ENCODE measurements around the gene ATP2B2.

ATP2B2 gene

DNA sequence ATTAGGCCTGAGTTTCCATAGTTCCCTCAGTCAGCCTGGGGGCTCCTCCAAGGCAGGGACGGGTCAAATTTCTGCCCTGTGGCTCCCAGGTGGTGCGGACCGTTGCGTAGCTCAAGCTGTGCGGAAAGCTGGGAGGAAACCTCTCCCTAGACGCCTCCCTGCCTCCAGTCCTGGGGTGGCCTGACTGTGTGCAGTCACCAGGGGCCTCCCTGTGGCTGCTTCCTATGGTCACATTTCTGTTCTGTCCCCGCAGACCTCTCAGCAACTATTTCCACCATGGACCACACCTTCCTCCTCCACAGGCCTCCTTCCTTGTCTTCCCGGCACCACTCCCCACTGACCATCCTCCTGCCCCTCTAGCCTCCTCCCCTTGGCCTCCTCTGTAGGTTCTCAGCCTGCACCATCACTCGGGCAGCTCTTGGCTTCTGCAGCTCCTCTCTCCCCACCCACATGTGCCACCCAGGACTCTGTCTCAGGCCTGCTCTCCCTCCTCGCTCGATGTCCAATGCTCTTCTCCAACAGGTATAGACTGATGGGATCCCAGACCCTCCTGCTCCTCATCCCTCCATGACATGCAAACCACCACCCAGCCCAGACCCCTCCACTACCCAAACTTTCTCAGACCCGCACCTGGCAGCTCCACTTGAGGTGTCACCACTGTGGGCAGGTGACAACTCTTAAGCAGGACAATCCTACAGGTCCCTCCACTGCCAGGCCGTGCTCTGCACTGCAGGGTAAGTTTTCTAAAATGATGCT, 157.6 kb downstream of the ATP2B2 start:
- no peak for DNase-seq (ENCODE audit: low read depth, low spot score)

DNA sequence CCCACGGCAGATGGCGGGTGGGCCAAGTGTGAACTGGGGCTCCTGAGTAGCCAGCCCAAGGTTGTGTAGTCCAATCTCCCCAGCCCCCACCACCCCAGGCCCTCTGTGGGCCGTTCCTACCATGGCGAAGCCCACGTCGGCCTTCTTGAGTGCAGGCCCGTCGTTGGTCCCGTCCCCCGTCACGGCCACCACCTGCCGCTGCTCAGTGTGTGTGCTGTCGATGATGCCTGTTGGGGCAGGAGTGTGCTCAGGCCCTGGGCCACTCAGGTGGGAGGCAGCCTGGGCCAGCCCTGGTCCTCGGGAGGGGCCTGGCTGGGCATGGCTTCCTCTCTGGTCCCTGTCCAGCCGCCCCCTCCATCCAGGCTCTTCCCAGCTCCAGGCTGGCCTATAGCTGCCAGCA, 159.5 kb downstream of the ATP2B2 start:
- no peak for DNase-seq (ENCODE audit: low read depth, low spot score)

DNA sequence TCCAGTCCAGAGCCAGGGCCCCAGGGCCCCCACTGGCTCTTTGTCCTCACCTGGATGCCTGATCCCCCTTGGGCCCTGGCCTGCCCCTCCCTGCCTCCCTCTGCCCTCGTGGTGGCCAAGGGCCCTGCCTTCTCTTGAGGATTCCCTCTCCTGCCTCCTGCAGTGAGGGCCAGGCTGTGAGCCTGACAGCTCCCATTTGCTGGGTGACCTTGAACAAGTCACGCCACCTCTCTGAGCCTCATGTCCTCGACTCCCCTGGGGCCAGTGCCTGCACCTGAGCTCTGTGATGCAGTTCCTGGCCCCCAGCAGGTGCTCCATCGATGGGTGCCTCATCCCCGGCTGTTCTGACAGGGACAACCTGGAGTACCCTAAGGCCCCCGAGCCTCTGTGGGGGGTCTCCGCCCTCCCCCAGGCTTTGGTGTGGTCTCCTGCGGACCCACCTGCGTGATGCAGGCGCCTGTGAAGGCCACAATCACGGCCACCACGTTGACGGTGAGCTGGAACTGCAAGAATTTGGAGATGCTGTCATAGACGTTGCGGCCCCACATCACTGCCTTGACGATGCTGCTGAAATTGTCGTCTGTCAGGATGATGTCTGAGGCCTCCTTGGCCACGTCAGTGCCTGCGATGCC, 160.3 kb downstream of the ATP2B2 start:
- no peak for DNase-seq (ENCODE audit: low read depth, low spot score)

DNA sequence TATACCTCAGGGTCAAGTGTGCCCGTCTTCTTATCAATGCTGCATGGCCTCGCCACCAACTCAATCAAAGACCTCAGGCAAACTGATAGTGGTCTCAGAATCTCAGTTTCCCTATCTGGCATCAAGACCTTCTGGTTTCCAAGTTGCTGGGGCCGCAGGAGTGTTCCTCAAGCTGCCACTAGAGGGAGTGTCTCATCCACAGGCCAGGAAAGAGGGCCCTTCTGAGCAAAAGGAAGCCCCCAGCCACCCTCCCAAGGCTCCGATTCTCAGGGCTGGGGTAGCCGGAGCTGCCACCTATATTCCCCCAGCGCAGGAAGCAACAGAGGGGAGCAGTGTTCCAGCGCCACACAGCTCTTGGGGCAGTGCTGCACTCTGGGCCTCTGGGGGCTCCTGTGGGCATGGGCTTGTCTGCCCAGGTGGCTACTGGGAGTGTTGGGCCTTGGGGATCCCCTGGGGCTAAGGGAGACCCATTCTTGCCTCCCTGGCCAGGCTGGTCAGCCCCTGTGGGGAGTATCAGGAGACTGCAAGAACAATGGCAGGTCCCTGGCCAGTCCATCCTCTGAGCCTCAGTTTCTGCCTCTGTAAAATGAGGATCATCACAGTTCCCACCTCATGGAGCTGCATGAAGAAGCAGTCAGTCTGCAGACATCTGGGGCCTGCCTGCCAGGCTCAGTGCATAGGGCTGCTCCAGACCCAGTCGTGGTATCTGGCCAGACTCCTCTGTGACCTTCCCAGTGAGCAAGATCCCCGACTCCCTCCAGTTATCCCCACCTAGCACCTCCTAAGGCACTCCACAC, 161.0 kb downstream of the ATP2B2 start:
- no peak for DNase-seq (ENCODE audit: low read depth, low spot score)

DNA sequence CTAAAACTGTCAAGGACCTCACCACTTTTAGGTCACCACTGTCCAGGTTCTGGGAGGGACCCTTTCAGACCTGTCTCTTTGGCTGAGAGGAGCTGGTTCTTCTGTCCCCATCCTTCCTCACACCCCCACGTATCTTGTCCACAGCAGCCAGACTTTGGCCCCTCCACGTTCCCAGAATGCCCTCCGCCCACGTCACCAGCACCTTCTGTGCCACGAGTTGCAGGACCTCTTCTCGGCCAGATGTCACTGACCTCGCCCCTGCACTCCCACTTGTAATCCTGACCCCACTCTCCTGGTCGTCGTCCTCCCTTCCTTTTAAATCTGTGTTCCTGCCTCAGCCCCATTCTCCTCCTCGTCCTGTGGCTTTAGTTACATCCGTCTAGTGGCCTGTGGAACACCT, 161.9 kb downstream of the ATP2B2 start:
- DNase-seq (ENCODE audit: low read depth, low spot score), result no peak

DNA sequence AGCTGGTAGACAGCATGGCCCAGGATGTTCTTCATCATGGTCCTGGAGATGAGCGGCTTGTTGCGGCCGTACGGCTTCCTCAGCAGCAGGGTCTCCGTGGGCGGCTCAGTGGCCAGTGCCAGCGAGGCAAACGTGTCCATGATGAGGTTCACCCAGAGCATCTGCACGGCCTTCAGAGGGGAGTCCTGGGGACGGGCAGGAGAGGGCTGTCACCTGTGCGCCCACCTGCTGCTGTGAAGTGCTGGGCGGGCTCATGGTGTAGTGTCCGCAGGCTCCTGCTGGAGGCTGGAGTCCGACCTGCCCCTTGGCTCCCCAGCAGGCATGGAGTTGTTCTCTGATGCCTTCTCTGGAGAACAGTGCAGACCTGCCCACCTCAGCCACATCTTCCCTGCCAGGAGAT, 162.6 kb downstream of the ATP2B2 start:
- no peak for DNase-seq (ENCODE audit: low read depth, low spot score)

DNA sequence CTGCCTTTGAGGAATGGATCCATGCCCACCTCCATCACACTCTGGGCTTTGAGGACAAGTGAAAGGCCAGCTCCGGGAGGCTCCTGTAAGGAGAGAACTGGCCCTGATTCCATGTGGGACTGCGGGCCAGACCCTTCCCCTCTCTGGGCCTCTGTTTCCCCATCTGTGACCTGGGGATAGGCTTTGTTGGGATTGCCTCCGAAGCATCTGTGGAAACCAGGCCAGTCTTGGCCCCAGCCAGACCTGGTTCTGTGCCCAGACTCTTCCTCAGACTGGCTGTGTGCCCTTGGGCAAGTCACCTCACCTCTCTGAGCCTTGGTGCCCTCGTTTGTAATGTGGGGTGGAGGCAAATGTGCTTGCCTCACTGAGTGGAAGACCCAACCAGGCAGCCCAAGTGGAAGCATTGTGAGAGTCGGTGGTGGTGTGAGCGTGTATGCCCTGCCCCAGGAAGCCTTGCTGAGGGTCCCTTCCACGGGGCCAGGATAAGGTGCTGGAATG, 163.4 kb downstream of the ATP2B2 start:
- no peak for DNase-seq (ENCODE audit: low read depth, low spot score)

DNA sequence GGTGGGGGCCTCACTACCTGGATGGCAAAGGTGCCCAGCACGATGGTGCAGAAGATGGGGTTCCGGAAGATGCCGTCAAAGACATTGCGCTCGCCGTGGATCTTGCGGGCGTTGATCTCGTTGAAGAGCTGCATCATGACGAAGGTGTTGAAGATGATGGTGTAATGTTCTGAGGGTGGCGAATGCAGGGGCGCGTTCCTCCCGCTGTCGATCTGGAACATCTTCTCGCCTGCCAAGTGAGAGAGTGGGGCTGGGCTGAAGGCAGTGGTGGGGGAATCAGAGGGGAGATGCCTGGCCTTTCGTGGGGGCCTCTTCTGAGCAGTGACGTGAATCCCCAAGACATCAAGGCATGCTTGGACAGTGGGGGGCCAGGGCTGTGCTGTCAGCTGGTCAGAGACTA, 164.9 kb downstream of the ATP2B2 start:
- no peak for DNase-seq (ENCODE audit: low read depth, low spot score)

DNA sequence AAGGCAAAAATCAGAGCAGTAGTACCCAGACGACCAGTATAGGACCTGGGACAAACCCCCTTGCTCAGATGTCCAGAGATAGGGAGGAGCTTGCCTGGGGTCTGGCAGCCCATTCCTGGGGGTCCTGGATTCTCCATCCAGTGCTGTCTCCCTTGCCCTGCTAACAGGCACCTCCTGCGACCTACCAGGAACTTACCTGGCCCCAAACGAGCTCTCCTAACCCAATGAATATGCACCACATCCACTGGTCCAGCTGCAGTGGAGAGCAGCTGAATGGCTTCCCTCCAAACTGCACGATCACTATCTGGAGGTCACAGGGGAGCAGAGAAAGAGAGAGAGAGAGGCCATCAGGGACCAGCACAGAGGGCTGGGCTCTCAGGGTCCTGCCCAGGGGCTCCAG, 165.3 kb downstream of the ATP2B2 start:
- no peak for DNase-seq (ENCODE audit: low read depth, low spot score)

DNA sequence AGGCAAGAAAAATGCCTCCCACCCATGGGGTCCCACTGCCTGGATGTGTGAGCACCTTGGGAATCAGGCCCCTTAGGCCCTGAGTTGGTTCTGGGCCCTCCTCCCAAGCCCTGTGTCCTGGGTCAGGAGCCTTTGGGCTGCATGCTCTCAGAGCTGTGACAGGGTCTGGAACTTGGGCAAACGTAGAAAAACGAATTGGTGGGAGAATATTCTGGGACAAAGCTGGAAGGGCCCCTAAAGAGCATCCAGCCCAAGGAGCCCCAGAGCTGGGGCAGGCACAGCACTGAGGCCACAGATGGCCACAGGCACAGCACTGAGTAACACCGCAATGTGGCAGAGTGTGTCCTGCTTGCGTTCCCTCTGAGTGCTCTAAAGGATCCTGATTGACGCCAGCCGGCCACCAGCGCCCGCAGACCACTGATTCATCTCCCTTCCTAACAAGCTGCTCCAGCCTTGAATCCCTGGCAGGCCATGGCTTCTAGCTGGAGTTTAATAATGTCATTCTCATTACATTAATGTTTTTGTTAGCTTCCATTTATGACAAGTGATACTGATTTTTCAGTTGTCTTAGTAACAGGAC, 165.9 kb downstream of the ATP2B2 start:
- DNase-seq (ENCODE audit: low read depth, low spot score), result no peak

DNA sequence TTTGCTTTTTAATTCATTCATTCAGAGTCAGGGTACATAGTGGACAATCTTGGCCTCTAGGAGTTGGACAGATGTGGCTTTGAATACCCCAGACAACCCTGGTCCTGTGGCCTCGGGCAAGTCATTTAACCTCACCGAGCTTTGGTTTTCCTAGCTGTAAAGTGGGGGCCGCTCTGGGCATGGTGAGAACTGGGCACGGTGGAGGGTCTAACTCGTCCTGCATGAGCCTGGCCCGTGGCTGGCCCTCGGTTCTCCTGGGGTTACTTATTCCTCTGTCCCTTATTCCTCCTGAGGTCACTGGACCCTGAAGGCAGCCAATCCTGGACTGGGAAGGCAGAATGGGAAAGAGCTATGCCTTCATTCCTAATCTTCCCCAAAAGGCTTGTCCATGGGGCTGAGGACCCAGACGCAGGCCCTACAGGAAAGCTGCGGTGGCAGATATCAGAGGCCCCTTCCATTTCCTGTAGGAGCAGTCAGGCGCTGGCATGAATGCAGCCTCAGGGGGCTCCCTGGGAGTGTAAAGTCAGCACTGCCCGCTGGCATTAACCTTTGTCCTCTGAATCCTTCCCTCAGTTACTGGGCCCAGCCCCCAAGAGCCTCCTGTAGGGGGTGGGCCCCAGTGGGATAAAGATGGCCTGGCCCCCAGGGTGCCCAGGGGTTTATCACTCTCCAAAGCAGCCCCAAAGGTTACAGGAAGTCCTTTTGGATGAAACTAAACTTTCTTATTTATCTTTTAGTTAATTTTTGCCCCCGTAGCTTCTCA, 166.6 kb downstream of the ATP2B2 start:
- DNase-seq (ENCODE audit: low read depth, low spot score), result no peak

DNA sequence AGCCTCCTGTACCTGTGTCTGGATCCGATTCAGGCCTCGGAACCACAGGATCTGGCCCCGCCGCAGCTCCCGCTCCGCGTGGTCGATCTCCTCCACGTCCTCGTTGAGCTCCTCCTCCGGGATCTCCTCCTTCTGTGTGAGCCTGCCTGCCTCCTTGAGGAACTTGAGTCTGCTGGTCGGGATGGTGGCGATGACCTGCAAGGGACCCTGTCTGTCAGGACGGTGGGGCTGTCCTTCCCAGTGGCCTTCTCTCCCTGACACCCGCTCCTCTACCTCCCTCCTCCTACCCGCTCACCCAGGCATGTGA, 167.3 kb downstream of the ATP2B2 start:
- no peak for DNase-seq (ENCODE audit: low read depth, low spot score)

DNA sequence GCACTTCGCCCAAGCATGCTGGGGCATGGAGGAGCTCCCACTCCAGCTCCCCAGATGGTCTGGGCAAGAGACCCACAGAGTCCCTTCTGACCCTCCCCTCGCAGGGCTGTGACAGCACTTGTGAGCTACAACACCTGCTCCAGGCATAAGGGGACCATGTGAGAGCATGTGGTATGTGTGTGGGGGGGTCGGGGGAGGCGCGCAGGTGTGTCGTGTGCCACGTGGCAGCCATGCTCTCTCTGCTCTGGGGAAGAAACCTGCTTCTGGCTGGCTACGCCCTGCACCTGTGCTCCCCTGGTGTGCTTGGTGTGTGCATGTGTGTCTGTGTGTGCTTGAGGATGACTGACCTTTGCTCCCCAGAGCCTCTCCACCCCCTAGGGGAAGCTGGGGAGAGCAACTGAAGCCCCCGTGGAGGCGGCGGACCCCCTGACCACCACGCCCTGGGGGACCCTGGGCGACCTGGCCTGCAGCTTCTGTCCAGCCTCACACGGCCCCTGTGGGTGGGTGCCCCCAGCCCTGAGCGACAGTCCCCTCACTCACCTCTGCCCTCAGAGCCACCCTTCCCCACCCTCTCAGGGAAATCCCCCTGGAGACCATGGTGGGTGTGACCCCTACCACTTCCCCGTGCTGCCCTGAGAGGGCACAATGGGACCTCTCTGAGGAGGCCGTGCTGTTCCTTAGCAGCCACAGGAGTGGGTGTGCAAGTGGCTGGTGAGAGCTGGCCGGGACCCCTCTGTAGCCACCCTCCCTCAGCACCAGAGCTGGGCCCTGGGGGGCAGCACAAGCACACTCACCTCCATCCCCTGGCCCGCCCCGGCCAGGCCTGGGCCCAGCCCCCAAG, 167.8 kb downstream of the ATP2B2 start:
- no peak for DNase-seq (ENCODE audit: low read depth, low spot score)

DNA sequence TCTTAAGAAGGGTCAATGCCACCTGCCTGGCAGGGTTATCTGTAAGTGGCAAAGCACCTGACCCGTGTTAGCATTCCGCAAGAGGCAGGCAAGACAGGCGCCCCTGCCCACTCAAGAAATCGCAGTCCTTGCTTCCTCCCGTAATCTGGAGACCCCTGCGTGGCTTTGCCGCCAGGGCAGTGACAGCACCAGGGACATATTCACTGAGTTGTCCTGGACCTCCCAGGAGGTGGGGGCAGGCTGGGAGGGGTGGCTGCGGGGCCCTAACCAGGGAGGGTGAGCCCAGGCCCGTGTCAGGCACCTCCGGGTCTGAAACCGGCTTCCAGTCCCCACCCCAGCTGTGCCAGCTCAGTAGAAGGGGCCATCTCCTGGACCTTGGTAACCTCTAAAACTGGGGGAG, 168.6 kb downstream of the ATP2B2 start:
- DNase-seq (ENCODE audit: low read depth, low spot score), result no peak

DNA sequence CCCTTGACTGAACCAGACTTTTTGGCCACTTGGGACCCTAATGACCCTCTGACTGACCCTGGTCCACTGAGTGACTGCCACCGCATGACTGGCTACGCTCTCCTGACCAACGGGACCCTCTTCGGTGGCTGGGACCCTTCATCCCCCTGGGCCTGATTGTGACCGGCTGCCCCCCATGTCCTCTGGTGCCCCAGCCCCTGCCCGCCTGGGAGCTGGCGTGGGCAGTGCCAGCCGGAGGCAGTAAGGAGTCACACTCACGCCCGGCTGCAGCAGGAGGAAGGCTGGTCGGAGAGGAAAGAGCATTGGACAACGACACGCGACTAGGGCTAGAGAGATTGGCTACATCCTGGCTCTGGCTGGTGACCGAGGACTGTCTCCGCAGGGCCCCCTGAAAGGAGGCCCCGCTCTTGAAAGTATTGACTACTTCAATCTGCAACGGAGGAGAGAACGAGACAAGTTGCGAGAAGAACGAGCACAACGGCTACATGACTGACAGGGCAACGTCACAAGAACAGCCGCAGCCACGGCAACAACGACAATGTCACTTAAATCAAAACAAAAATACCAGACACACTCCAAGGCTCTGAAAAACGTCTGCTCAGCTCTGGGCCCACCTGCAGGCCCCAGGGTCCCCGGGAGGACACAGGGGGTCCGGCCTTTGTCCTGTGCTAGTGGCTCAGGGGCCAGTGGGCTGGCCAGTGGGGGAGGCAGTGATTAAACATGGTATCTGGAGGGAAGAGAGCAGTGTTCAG, 169.3 kb downstream of the ATP2B2 start:
- no peak for DNase-seq (ENCODE audit: low read depth, low spot score)

DNA sequence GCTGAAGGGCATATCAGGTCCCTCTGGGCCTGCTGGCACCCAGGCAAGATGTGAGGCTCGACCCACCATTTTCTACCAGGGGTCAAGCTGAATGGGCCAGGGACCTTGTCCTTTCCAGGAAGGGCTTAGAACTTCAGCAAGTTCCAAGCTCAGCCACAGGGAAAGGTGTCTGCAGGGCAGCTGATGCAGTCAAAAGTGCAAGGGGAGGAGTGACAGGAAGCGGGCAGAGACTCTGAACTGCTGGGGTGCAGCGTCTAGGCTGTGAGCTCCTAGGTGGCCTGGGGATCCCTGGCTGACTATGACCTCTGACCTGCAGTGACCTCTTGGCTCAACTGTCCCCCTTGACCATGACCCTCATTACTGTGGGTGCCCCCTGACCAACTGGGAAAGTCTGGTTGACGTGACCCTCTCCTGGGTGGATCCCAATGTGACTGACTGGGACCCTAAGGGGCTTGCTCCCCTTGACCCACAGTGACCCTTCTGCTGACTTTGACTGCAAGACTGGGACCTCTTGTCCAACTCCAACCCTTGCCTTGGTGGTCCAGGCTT, 170.1 kb downstream of the ATP2B2 start:
- no peak for DNase-seq (ENCODE audit: low read depth, low spot score)

DNA sequence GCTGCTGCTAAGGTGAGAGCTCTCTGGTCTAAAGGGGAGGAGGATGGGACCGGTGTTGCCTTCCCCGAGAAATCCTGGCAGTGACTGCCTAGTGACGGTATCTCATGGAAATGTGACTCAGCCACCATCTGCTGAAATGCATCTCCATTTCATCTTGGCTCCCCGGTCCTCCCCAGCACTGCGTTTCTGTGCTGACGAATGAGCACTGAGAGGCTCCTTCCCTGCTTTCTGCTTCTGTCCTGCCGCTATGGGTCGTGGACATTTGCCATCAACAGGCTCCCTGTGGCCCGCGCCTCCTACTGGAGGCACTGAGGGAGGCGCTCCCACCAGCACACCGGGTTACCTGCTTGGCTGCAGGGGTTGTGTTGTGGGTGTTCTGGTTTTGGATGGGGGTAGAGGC, 170.9 kb downstream of the ATP2B2 start:
- DNase-seq (ENCODE audit: low read depth, low spot score), result no peak

DNA sequence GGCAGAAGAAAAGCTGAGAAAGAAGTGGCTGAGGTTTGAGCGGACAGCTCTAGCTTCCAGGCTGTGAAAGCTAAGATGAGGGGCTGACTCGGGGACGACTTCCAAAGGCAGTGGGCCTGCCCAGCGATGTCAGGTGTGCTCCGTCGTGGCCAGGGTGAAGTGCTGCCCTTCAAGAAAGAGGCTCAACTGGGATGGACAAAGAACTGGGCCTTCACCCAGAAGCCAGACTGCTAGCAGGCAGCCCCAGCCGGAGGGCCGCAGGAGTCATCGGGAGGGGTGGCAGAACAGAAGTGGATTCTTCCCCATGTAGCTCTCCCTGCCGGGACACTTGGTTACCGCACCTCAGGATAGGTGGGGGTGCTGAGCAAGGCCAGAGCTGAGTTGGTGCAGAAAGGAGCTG, 171.3 kb downstream of the ATP2B2 start:
- no peak for DNase-seq (ENCODE audit: low read depth, low spot score)

DNA sequence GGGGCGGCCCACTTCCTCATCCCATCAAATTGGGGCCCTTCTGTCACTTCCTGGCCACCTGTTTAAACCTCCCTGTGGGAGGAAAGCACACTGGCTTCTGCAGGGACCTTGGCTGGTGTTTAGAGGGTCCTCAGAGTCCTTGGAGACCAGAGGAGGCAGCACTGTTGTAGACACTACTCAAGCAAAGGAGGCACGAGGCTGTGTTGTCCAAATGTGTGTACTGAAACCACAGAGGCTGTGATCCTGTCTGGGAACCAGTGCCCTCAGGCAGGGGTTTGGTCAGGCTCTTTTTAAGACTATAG, 172.1 kb downstream of the ATP2B2 start:
- DNase-seq (ENCODE audit: low read depth, low spot score), result no peak

All from brain pericyte (primary cell).